Smooth muscle cell (in vitro differentiated cells): ENCODE measurements around the gene HOMER3. TPM values are rescaled to one million over a fixed set of nuclear protein-coding genes. Genes with fewer than 3 reads are reported as not detected.

Source experiments
- DNase-seq: peaks from one replicate; lab custom pipeline; 2025; ENCODE audit not compliant: unreplicated experiment; lab: John Stamatoyannopoulos, UW
- H2AFZ ChIP-seq: fragments of 200-600 bp; sonication (generic); 2 replicates; pipeline ENCODE4 v1.6.0; 2016; ENCODE audit warnings: antibody characterized with exemption, low read depth, mild to moderate bottlenecking
- H3F3A ChIP-seq: fragments of 200-600 bp; sonication (generic); 2 replicates; pipeline ENCODE4 v1.6.0; 2017; ENCODE audit warnings: antibody characterized with exemption, low read depth
- H3K27ac ChIP-seq: fragments of 200-600 bp; sonication (generic); 2 replicates; pipeline ENCODE4 v1.5.1; 2016; ENCODE audit warnings: low read depth, mild to moderate bottlenecking
- H3K27me3 ChIP-seq: fragments of 200-600 bp; sonication (generic); 2 replicates; pipeline ENCODE4 v1.6.1; 2016; ENCODE audit warnings: low read depth, mild to moderate bottlenecking
- H3K36me3 ChIP-seq: fragments of 200-600 bp; sonication (generic); 2 replicates; pipeline ENCODE4 v1.5.1; 2016; ENCODE audit warnings: low read depth
- H3K4me1 ChIP-seq: fragments of 200-600 bp; sonication (generic); 2 replicates; pipeline ENCODE4 v1.5.1; 2016; ENCODE audit warnings: low read depth
- H3K4me2 ChIP-seq: fragments of 200-600 bp; sonication (generic); 2 replicates; pipeline ENCODE4 v1.6.0; 2016; ENCODE audit warnings: mild to moderate bottlenecking
- H3K4me3 ChIP-seq: fragments of 200-600 bp; sonication (generic); 2 replicates; pipeline ENCODE4 v1.5.1; 2016; ENCODE audit warnings: mild to moderate bottlenecking
- H3K79me2 ChIP-seq: fragments of 200-600 bp; sonication (generic); 2 replicates; pipeline ENCODE4 v1.6.0; 2016; ENCODE audit warnings: low read depth, mild to moderate bottlenecking
- H3K9ac ChIP-seq: fragments of 200-600 bp; sonication (generic); 2 replicates; pipeline ENCODE4 v1.6.0; 2016; ENCODE audit warnings: low read depth
- H3K9me3 ChIP-seq: fragments of 200-600 bp; sonication (generic); replicated peaks from 2 replicates; pipeline ENCODE4 v1.5.1; 2016; ENCODE audit warnings: low read depth
- H4K20me1 ChIP-seq: fragments of 200-600 bp; sonication (generic); 2 replicates; pipeline ENCODE4 v1.6.0; 2016; ENCODE audit warnings: low read depth
- CTCF ChIP-seq: fragments of 200-600 bp; sonication (generic); IDR thresholded peaks from 2 replicates; pipeline ENCODE4 v1.5.1; 2017; ENCODE audit warnings: borderline replicate concordance, mild to moderate bottlenecking, antibody characterized with exemption; ENCODE audit not compliant: insufficient read depth, poor library complexity, severe bottlenecking
- WGBS: methylation state at CpG from one replicate; pipeline ENCODE4 v1.1.7; 2016; ENCODE audit warnings: low lambda C conversion rate; 5-methylcytosine and 5-hydroxymethylcytosine counted together
- polyA plus RNA-seq: library from polyadenylated mRNA; unstranded; fragments of >200 nt; fragmentation: Nextera tagmentation; extraction: Ambion mirVana; gene quantifications from 2 replicates; pipeline ENCODE4 v1.2.1, GENCODE V29; 2016
- total RNA-seq: library from RNA; depleted of rRNA; stranded (reverse); fragments of >200 nt; gene quantifications from 2 replicates; pipeline ENCODE4 v1.2.3, GENCODE V29; 2014

The HOMER3 gene
- total and polyA plus RNA-seq, 2 experiments from 2014 or later, result 37.4 to 88.1 TPM

GRCh38 chr19:18879579-18880373 is 61.2 kb downstream of the HOMER3 start:
- Histone ChIP-seq H3K9ac (no peak overlapping the region), H3K4me2 (no peak overlapping the region), H3K79me2 (no peaks in the 10 kb centered on the region), H3K4me1 (no peaks in the 10 kb centered on the region), H3K27ac (no peak overlapping the region), H3K36me3 (no peaks in the 10 kb centered on the region), H3F3A (no peaks in the 10 kb centered on the region), H4K20me1 (no peaks in the 10 kb centered on the region), H3K4me3 (no peak overlapping the region), H3K27me3 (no peaks in the 10 kb centered on the region), H3K9me3 (no peaks in the 10 kb centered on the region), H2AFZ (no peak overlapping the region)
- DNase-seq, result no peak
- no peak for TF ChIP-seq CTCF
- 79% methylated on average over 8 of the region's 13 CpGs for WGBS

Other genes with a start within 250 kb of the HOMER3 start
- gene COMP, start 149.9 kb downstream of the HOMER3 start, total RNA-seq, result 196 and 236 TPM in 2 replicates
- 627 and 901 TPM in 2 replicates for gene COMP, start 149.9 kb downstream of the HOMER3 start, polyA plus RNA-seq
- 16.2 and 37.8 TPM in 2 replicates for gene UPF1, start 109.3 kb downstream of the HOMER3 start, total RNA-seq
- gene UPF1, start 109.3 kb downstream of the HOMER3 start, polyA plus RNA-seq, result 25.4 and 30.3 TPM in 2 replicates
- 0.81 and 2.4 TPM in 2 replicates for gene CERS1, start 45.1 kb downstream of the HOMER3 start, total RNA-seq
- gene CERS1, start 45.1 kb downstream of the HOMER3 start, polyA plus RNA-seq, result 4.2 TPM in 2 replicates
- gene COPE, start 21.8 kb downstream of the HOMER3 start, total RNA-seq, result 187 and 236 TPM in 2 replicates
- 452 and 497 TPM in 2 replicates for gene COPE, start 21.8 kb downstream of the HOMER3 start, polyA plus RNA-seq
- gene DDX49, start 21.5 kb downstream of the HOMER3 start, total RNA-seq, result 36.1 and 55.3 TPM in 2 replicates
- 39.6 and 57.9 TPM in 2 replicates for gene DDX49, start 21.5 kb downstream of the HOMER3 start, polyA plus RNA-seq
- gene SUGP2, start 92.3 kb upstream of the HOMER3 start, total RNA-seq, result 47.3 and 47.6 TPM in 2 replicates
- gene SUGP2, start 92.3 kb upstream of the HOMER3 start, polyA plus RNA-seq, result 42.2 and 51.7 TPM in 2 replicates
- gene ARMC6, start 92.4 kb upstream of the HOMER3 start, total RNA-seq, result 14.6 and 27.1 TPM in 2 replicates
- 13.8 and 17.8 TPM in 2 replicates for gene ARMC6, start 92.4 kb upstream of the HOMER3 start, polyA plus RNA-seq
- gene SLC25A42, start 122.8 kb upstream of the HOMER3 start, total RNA-seq, result 8.1 and 11.8 TPM in 2 replicates
- 14.4 and 18.9 TPM in 2 replicates for gene SLC25A42, start 122.8 kb upstream of the HOMER3 start, polyA plus RNA-seq
- 20.3 and 30.3 TPM in 2 replicates for gene TMEM161A, start 197.3 kb upstream of the HOMER3 start, total RNA-seq
- 40.6 and 47.8 TPM in 2 replicates for gene TMEM161A, start 197.3 kb upstream of the HOMER3 start, polyA plus RNA-seq
- 0.40 TPM in 1 of 2 replicates, not detected in the other for gene MEF2B, start 229.0 kb upstream of the HOMER3 start, total RNA-seq
- 2.9 and 4.4 TPM in 2 replicates for gene MEF2B, start 229.0 kb upstream of the HOMER3 start, polyA plus RNA-seq